OCI-M1 (cell line): ENCODE measurements around the gene IGF2BP1.
"Not testable (repeated sequence)": the region's sequence is repeated elsewhere in the genome, so short reads cannot be mapped to it uniquely, and the experiment has no call there.

Source experiments
- DNase-seq: peaks from one replicate; lab custom pipeline; 2025; lab: John Stamatoyannopoulos, UW

The IGF2BP1 gene

GRCh38 chr17:49054342-49055092, 57.3 kb downstream of the IGF2BP1 start:
- no peak for DNase-seq

GRCh38 chr17:49055181-49055927, 58.2 kb downstream of the IGF2BP1 start:
- no peak for DNase-seq

GRCh38 chr17:49061524-49061943, 64.3 kb downstream of the IGF2BP1 start:
- DNase-seq: no peak

GRCh38 chr17:49063652-49064051, 66.5 kb downstream of the IGF2BP1 start:
- no peak for DNase-seq

- no peak for DNase-seq
Observed at GRCh38 chr17:49067163-49067562, 70.0 kb downstream of the IGF2BP1 start.

GRCh38 chr17:49069585-49070273, 72.5 kb downstream of the IGF2BP1 start:
- DNase-seq: no peak

GRCh38 chr17:49071106-49071505, 73.9 kb downstream of the IGF2BP1 start:
- no peak for DNase-seq

GRCh38 chr17:49074851-49075540, 77.8 kb downstream of the IGF2BP1 start:
- DNase-seq: no peak

- peak; percentile 36 for DNase-seq
Observed at GRCh38 chr17:49076573-49077384, 79.6 kb downstream of the IGF2BP1 start.

GRCh38 chr17:49078248-49078647, 81.1 kb downstream of the IGF2BP1 start:
- no peak for DNase-seq

GRCh38 chr17:49079840-49080663, 82.9 kb downstream of the IGF2BP1 start:
- DNase-seq: no peak

- no peak for DNase-seq
Observed at GRCh38 chr17:49082231-49082630, 85.0 kb downstream of the IGF2BP1 start.

- not testable (repeated sequence) for DNase-seq
Observed at GRCh38 chr17:49085046-49085445, 87.9 kb downstream of the IGF2BP1 start.

- DNase-seq: no peak
Observed at GRCh38 chr17:49085565-49086315, 88.6 kb downstream of the IGF2BP1 start.

- DNase-seq: no peak
Observed at GRCh38 chr17:49086316-49086605, 89.1 kb downstream of the IGF2BP1 start.

- no peak for DNase-seq
Observed at GRCh38 chr17:49086649-49087048, 89.5 kb downstream of the IGF2BP1 start.

GRCh38 chr17:49089094-49089493, 91.9 kb downstream of the IGF2BP1 start:
- DNase-seq: no peak

GRCh38 chr17:49090878-49091594, 93.9 kb downstream of the IGF2BP1 start:
- no peak for DNase-seq

- no peak for DNase-seq
Observed at GRCh38 chr17:49093131-49093530, 95.9 kb downstream of the IGF2BP1 start.
